ENCODE results near the gene PRXL2B.

The PRXL2B gene

GRCh38 chr1:2638466-2639115 is 52.0 kb downstream of the PRXL2B start:
- no peak for DNase-seq

GRCh38 chr1:2639203-2639602 is 52.6 kb downstream of the PRXL2B start:
- DNase-seq: no peak

DNA sequence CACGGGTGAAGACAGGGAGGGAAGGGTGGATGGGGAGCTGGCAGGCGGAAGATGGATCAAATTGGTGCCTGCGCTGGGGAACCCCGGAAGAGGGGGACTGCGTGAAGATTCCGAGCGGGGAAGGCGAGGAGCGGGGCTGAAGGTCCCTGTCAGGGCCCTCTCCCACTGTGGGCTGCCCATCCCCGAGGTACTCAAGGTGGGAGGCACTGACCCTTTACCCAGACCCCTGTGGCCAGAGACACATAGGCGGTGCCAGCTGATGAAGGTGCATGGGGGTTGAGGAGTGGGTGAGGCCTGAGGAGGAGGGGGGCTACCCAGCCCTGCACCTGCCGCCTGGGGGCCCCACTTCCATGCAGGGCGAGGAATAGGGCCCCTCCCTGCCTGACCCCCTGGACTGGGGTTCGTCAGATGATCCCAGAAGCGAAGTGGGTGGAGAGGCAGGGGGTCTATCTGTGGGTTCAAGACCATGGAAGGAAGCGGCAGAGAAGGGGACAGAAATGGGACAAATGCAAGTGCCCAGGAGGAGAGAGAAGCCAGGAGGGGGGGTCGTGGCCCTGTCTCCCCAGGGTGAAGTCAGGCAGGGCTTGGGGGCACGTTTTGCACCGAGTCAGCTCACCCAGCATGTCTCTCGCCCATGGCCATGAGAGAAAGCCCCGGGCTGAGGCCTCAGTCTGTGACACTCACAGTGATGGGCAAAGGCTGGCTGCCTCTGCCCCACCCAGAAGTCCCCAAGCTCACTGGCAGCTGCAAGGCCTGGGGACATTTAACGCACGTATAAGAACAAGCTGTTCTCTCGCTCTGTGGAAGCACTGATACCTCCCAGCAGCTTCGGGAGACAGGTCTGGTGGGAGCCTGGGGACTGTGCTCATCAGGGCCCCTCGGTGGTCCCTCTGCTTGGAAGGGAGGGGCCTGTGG is 53.3 kb downstream of the PRXL2B start:
- no peak for DNase-seq

- no peak for DNase-seq
These were observed 54.0 kb downstream of the PRXL2B start for GRCh38 chr1:2640626-2641025.

Measured in activated naive CD4-positive, alpha-beta T cell treated with Interleukin-2 at 50 U/mL for 16 hours (primary cell).